HepG2 (cell line): ENCODE results near the gene MED25. TPM values are rescaled to one million over a fixed set of nuclear protein-coding genes. Genes with fewer than 3 reads are reported as not detected.
A peak's percentile ranks its signal among the peaks of the same experiment; 100 is the strongest.

Source experiments
- ATAC-seq: fragments of 200-7000 bp; cut with Tn5 transposase; 3 replicates; pipeline ENCODE4 v1.9.1; 2020; ENCODE audit warnings: mild to moderate bottlenecking, moderate library complexity
- Bru-seq: library from RNA; stranded (reverse); fragments of 400-500 nt; gene quantifications from one replicate; lab custom pipeline; 2021; lab: Mats Ljungman, UMichigan
- BruChase-seq, 2 experiments: library from RNA; stranded (reverse); fragments of 400-500 nt; gene quantifications; one replicate each; lab custom pipeline; 2021; lab: Mats Ljungman, UMichigan
- BruUV-seq: library from RNA; stranded (reverse); fragments of 400-500 nt; replicated peaks from 2 replicates; lab custom pipeline; 2021; lab: Mats Ljungman, UMichigan
- CTCF ChIA-PET: fragments of 300-600 bp; formaldehyde crosslinking; extraction: SDS; loops from one replicate; lab custom pipeline; 2021; ENCODE audit warnings: low total read pairs, inconsistent platforms, low intra/inter-chr PET ratio; lab: Yijun Ruan, JAX
- POLR2A ChIA-PET: fragments of 350-600 bp; sonication (Branson Sonifier 250); formaldehyde crosslinking; loops from one replicate; lab custom pipeline; 2020; ENCODE audit warnings: antibody characterized with exemption, inconsistent platforms; lab: Yijun Ruan, JAX
- DNase-seq: peaks from one replicate; pipeline ENCODE4 v3.0.0-alpha.2; 2015; ENCODE audit warnings: low spot score
- FAIRE-seq: peaks from 3 replicates; lab custom pipeline; 2011; peaks lifted over from hg19 to GRCh38; lab: Jason Lieb, UNC
- H2AFZ ChIP-seq: one replicate; pipeline ENCODE4 v1.6.1; 2011; ENCODE audit warnings: low read length, inconsistent platforms
- H3K27ac ChIP-seq: fragments of 300-600 bp; 3 replicates; pipeline ENCODE4 v1.8.0; 2011; ENCODE audit warnings: mixed run types, mild to moderate bottlenecking, mixed read lengths, low read length, inconsistent platforms; ENCODE audit not compliant: insufficient read depth; ENCODE audit errors: extremely low read length
- H3K27me3 ChIP-seq, 2 experiments: fragments of 200-600 bp in 1 of 2; 2 replicates in 1 of 2; 3 replicates in 1 of 2; pipeline versions ENCODE4 v1.6.0 to v1.8.0; 2011; ENCODE audit warnings: low read length in 2 of 2, mild to moderate bottlenecking in 2 of 2, moderate library complexity in 2 of 2, inconsistent platforms in 1 of 2; ENCODE audit not compliant: insufficient read depth in 2 of 2, control insufficient read depth in 1 of 2
- H3K36me3 ChIP-seq, 2 experiments: fragments of 200-600 bp in 1 of 2; replicated peaks in 1 of 2; 2 replicates in 1 of 2; 3 replicates in 1 of 2; pipeline versions ENCODE4 v1.5.1 to v1.8.0; 2011; ENCODE audit warnings: low read length in 2 of 2, inconsistent platforms in 1 of 2; ENCODE audit not compliant: insufficient read depth in 2 of 2, control insufficient read depth in 1 of 2
- H3K4me1 ChIP-seq: 2 replicates; pipeline ENCODE4 v1.5.1; 2012; ENCODE audit warnings: low read length, inconsistent platforms; ENCODE audit not compliant: insufficient read depth
- H3K4me2 ChIP-seq: 2 replicates; pipeline ENCODE4 v1.6.0; 2011; ENCODE audit warnings: low read depth, low read length, inconsistent platforms
- H3K4me3 ChIP-seq, 3 experiments: fragments of 200-600 bp in 1 of 3; sonication (generic), shearing (Covaris generic) in 1 of 3; replicated peaks in 1 of 3; 2 replicates each; pipeline ENCODE4 v1.5.1; 2011 to 2016; ENCODE audit warnings: low read length in 3 of 3, inconsistent platforms in 2 of 3, low read depth in 2 of 3, mild to moderate bottlenecking in 2 of 3, control low read depth in 1 of 3, mixed read lengths in 1 of 3; ENCODE audit not compliant: insufficient read depth in 1 of 3
- H3K79me2 ChIP-seq: one replicate; pipeline ENCODE4 v1.6.1; 2011; ENCODE audit warnings: low read length, inconsistent platforms; ENCODE audit not compliant: insufficient read depth
- H3K9ac ChIP-seq: 2 replicates; pipeline ENCODE4 v1.6.0; 2011; ENCODE audit warnings: mild to moderate bottlenecking, low read depth, low read length, inconsistent platforms; ENCODE audit not compliant: insufficient read depth
- H3K9me3 ChIP-seq: 2 replicates; pipeline ENCODE4 v1.5.1; 2012; ENCODE audit warnings: mild to moderate bottlenecking, low read length
- H4K20me1 ChIP-seq: 2 replicates; pipeline ENCODE4 v1.6.0; 2011; ENCODE audit warnings: inconsistent platforms, mild to moderate bottlenecking, low read length, moderate library complexity; ENCODE audit not compliant: insufficient read depth
- DR1 ChIP-seq: sonication (generic); formaldehyde crosslinking; IDR thresholded peaks from 2 replicates; pipeline ENCODE4 v1.8.0; 2021; ENCODE audit warnings: mild to moderate bottlenecking, missing genetic modification reagents, inconsistent platforms
- KLF6 ChIP-seq: IDR thresholded peaks from 2 replicates; pipeline ENCODE4 v1.8.0; 2016; ENCODE audit warnings: missing biosample characterization, missing genetic modification reagents
- TBX2 ChIP-seq: sonication (generic); formaldehyde crosslinking; IDR thresholded peaks from 2 replicates; pipeline ENCODE4 v1.5.0; 2020; ENCODE audit warnings: missing genetic modification reagents, mild to moderate bottlenecking, borderline replicate concordance
- TSC22D2 ChIP-seq: sonication (generic); formaldehyde crosslinking; IDR thresholded peaks from 2 replicates; pipeline ENCODE4 v1.5.1; 2020; ENCODE audit warnings: missing genetic modification reagents, mild to moderate bottlenecking, borderline replicate concordance
- ZNF30 ChIP-seq: sonication (generic); formaldehyde crosslinking; IDR thresholded peaks from 2 replicates; pipeline ENCODE4 v1.5.0; 2020; ENCODE audit warnings: mild to moderate bottlenecking, missing genetic modification reagents
- ZNF331 ChIP-seq: sonication (generic); formaldehyde crosslinking; IDR thresholded peaks from 2 replicates; pipeline ENCODE4 v1.4.0; 2020; ENCODE audit warnings: missing genetic modification reagents
- ZNF672 ChIP-seq: sonication (generic); formaldehyde crosslinking; IDR thresholded peaks from 2 replicates; pipeline ENCODE4 v1.8.1; 2022; ENCODE audit warnings: missing genetic modification reagents
- WGBS: methylation state at CpG from one replicate; pipeline ENCODE4 v1.1.6; 2017; ENCODE audit warnings: low lambda C conversion rate; 5-methylcytosine and 5-hydroxymethylcytosine counted together
- in situ Hi-C: cut with HindIII; loops from 2 replicates; pipeline ENCODE4 v1.10.0; 2017; ENCODE audit warnings: low pct_unique_long_range_greater_than_20kb; ENCODE audit not compliant: extremely low pct_ligation_motif_present
- intact Hi-C: fragments of 100-400 bp; cut with micrococcal nuclease; formaldehyde crosslinking; loops from one replicate; pipeline ENCODE4 v1.10.0; 2022; ENCODE audit not compliant: unreplicated experiment
- long read RNA-seq, 2 experiments: library from RNA in 1 of 2; library from polyadenylated mRNA in 1 of 2; stranded (forward) in 1 of 2; unstranded in 1 of 2; transcript quantifications; one replicate each; pipeline ENCODE4 v2.0.0, GENCODE V29; 2019 to 2022
- polyA minus RNA-seq, 3 experiments: library from RNA; depleted of rRNA, polyadenylated mRNA; stranded (reverse); fragments of >200 nt; gene quantifications; 2 replicates each; pipeline ENCODE4 v1.2.3, GENCODE V29; 2011; ENCODE audit warnings: low replicate concordance in 1 of 3
- polyA plus RNA-seq, 8 experiments: library from polyadenylated mRNA; depleted of rRNA in 3 of 8; stranded (reverse) in 7 of 8; unstranded in 1 of 8; fragments of >200 nt; fragmentation: Illumina TruSeq in 4 of 8; extraction: Trizol in 4 of 8; gene quantifications; 2 replicates each; pipeline versions ENCODE4 v1.2.1 to v1.2.3, GENCODE V29; 2011 to 2016; ENCODE audit warnings: low read depth in 4 of 8, missing spikeins in 1 of 8, mixed read lengths in 1 of 8; ENCODE audit not compliant: insufficient read depth in 1 of 8
- total RNA-seq, 5 experiments: library from RNA; depleted of rRNA; stranded (reverse); fragments of >200 nt; fragmentation: Illumina TruSeq; extraction: Trizol; gene quantifications; 2 replicates each; pipeline ENCODE4 v1.2.3, GENCODE V29; 2016; ENCODE audit warnings: low read depth in 1 of 5
- TF ChIP-seq, protein P1 (sequence below): sonication (generic); formaldehyde crosslinking; conservative IDR thresholded peaks from 2 replicates; pipeline ENCODE4 v1.4.0; 2020; ENCODE audit warnings: missing genetic modification reagents

MED25 gene
- total RNA-seq (2016; rRNA removed; fragmentation: Illumina TruSeq; extraction: Trizol) (11.1 and 11.3 TPM in 2 replicates), polyA plus RNA-seq (2011; rRNA removed) (13.3 and 15.1 TPM in 2 replicates), polyA minus RNA-seq (2011; rRNA and poly(A)+ RNA removed; ENCODE audit: low replicate concordance) (31.2 and 56.4 TPM in 2 replicates), Bru-seq, nascent RNA (percentile 49 among the genes with signal in this experiment), BruChase-seq, experiment 1, labeled RNA remaining after a 6-hour chase (percentile 67 among the genes with signal in this experiment), BruChase-seq, experiment 2, labeled RNA remaining after a 2-hour chase (percentile 66 among the genes with signal in this experiment)
- total RNA-seq (2016; cell fraction: cytosol; rRNA removed; fragmentation: Illumina TruSeq; extraction: Trizol; ENCODE audit: low read depth): 3.0 and 3.1 TPM in 2 replicates
- total RNA-seq (2016; cell fraction: insoluble cytoplasmic fraction; rRNA removed; fragmentation: Illumina TruSeq; extraction: Trizol): 10.4 and 11.0 TPM in 2 replicates
- 6.7 and 8.6 TPM in 2 replicates for total RNA-seq (2016; cell fraction: membrane; rRNA removed; fragmentation: Illumina TruSeq; extraction: Trizol)
- total RNA-seq (2016; cell fraction: nucleus; rRNA removed; fragmentation: Illumina TruSeq; extraction: Trizol): 18.0 and 18.4 TPM in 2 replicates
- polyA plus RNA-seq (2011; cell fraction: cytosol; rRNA removed): 5.3 and 5.7 TPM in 2 replicates
- polyA plus RNA-seq (2011; cell fraction: nucleus; rRNA removed): 48.1 and 61.9 TPM in 2 replicates
- polyA plus RNA-seq (2012): 17.3 and 20.9 TPM in 2 replicates
- polyA plus RNA-seq (2016; cell fraction: cytosol; fragmentation: Illumina TruSeq; extraction: Trizol; ENCODE audit: low read depth): 5.1 and 5.2 TPM in 2 replicates
- 16.3 and 22.3 TPM in 2 replicates for polyA plus RNA-seq (2016; cell fraction: insoluble cytoplasmic fraction; fragmentation: Illumina TruSeq; extraction: Trizol; ENCODE audit: low read depth)
- 7.9 and 9.9 TPM in 2 replicates for polyA plus RNA-seq (2016; cell fraction: membrane; fragmentation: Illumina TruSeq; extraction: Trizol; ENCODE audit: low read depth)
- 46.3 and 50.3 TPM in 2 replicates for polyA plus RNA-seq (2016; cell fraction: nucleus; fragmentation: Illumina TruSeq; extraction: Trizol; ENCODE audit: insufficient read depth, low read depth)
- 9.1 and 11.4 TPM in 2 replicates for polyA minus RNA-seq (2011; cell fraction: cytosol; rRNA and poly(A)+ RNA removed)
- polyA minus RNA-seq (2011; cell fraction: nucleus; rRNA and poly(A)+ RNA removed): 21.9 and 22.9 TPM in 2 replicates
- long read RNA-seq, experiment 1, partial matches to known transcripts: 6 of 9 reads
- long read RNA-seq, experiment 1, other reads (novel, unspliced or antisense): 3 of 9 reads
- long read RNA-seq, experiment 2, transcript MED25-201 (18 exons, 2,332 nt): major isoform, 17 of 59 reads
- long read RNA-seq, experiment 2, partial matches to known transcripts: 24 of 59 reads
- long read RNA-seq, experiment 2, other reads (novel, unspliced or antisense): 18 of 59 reads

DNA sequence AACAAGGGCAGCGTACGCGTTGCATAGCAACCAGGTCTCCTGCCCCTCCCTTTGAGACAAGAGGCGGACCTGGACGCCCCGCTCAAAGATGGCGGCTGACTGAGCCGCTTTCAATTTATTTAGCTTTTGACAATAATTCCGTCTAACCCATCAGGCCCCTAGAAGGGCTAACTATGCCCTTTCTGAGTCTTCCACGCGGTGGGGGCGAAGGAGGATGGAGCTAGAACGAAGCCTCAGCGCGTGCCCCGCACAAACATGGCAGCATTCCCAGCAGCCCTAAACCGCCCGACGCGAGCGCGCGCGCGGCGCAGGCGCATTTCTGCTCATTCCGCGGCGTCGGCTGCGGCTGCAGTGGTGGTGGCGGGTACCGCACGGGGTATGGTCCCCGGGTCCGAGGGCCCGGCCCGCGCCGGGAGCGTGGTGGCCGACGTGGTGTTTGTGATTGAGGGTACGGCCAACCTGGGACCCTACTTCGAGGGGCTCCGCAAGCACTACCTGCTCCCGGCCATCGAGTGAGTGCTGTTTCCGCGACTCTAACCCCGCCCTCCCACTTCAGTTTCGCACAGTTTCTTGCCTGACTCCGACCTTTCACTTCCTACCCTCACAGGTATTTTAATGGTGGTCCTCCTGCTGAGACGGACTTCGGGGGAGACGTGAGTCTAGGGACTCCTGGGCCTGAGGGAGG lies at the start of gene MED25:
TSS of gene MED25 (plus strand) at position 326 of the 685 bp plus-strand sequence. CDS start at position 379, 53 bp downstream.
- intact Hi-C loops (loop anchor here (10.0 kb wide), 1 partner anchor 53 kb away; the partner anchor contains the start of genes AP2A1 and TSKS), in situ Hi-C loops (no loop called here)
- Histone ChIP-seq H3K27me3 (no peaks in the 10 kb centered on the region; a peak in 1 of 5 replicates), H3K27ac (peak within 1 kb of the TSS; percentile 88), H3K79me2 (peaks cover 20% of the 10 kb centered on the region), H3K9ac (peak within 1 kb of the TSS; percentile 94), H4K20me1 (no peaks in the 10 kb centered on the region), H3K4me1 (peaks cover 11% of the 10 kb centered on the region), H3K9me3 (no peaks in the 10 kb centered on the region), H2AFZ (peak within 1 kb of the TSS; percentile 81), H3K36me3 (peaks cover 2 to 4% of the 10 kb centered on the region in 2 experiments; a peak in 1 of 5 replicates), H3K4me2 (peak within 1 kb of the TSS; percentile 78), H3K4me3 (peak within 1 kb of the TSS; percentile 88 to 98 (median 91))
- POLR2A ChIA-PET: interaction anchor here (1.0 kb wide), 1 partner anchor 46 kb away, joined by 3 read pairs; no protein-coding TSS in a partner anchor
- ATAC-seq (peak; percentile 96), DNase-seq (peak; percentile 63), FAIRE-seq (peak; percentile 83)
- no TSS peak for BruUV-seq
- under 1% methylated on average over 25 of the region's 57 CpGs for WGBS
- CTCF ChIA-PET: no interaction called here
- TF ChIP-seq, protein P1, sequence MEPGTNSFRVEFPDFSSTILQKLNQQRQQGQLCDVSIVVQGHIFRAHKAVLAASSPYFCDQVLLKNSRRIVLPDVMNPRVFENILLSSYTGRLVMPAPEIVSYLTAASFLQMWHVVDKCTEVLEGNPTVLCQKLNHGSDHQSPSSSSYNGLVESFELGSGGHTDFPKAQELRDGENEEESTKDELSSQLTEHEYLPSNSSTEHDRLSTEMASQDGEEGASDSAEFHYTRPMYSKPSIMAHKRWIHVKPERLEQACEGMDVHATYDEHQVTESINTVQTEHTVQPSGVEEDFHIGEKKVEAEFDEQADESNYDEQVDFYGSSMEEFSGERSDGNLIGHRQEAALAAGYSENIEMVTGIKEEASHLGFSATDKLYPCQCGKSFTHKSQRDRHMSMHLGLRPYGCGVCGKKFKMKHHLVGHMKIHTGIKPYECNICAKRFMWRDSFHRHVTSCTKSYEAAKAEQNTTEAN: no peak
- TF ChIP-seq TSC22D2 (CRISPR knock-in tag) (no peak), DR1 (CRISPR knock-in tag) (no peak), ZNF672 (CRISPR knock-in tag) (no peak), TBX2 (CRISPR knock-in tag) (peak; percentile 25; the same call in 1 of the 2 replicates), KLF6 (peak; percentile 61; the same call in 1 of the 2 replicates), ZNF331 (CRISPR knock-in tag) (no peak), ZNF30 (CRISPR knock-in tag) (no peak)
